ENCODE measurements around the gene ZXDC. TPM values are rescaled to one million over a fixed set of nuclear protein-coding genes. Genes with fewer than 3 reads are reported as not detected.

ZXDC gene
- total and polyA plus RNA-seq, 7 experiments from 2014 or later = 10.3 to 71.9 (median 61.0) TPM

DNA sequence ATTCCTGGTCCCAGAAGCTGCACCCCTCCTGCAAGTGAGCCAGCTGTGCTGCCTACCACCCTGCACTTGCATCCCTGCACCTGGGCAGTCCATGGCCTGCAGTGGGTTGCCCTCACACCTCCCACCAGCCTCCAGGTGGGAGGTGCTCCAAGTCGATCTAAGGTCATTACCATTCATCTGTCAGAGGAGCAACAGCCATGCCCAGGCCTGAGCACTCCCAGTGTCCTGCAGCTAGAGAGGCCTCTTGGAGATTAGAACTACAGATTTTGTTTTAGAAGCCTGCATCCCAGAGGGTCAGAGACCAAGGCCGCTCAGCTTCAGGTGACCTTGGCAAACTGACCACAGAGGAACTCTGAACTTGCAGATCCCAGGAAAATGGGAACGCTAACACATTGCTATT is 9.0 kb upstream of the ZXDC start:
- no peaks in the 10 kb centered on the region for H3K36me3 Mint-ChIP-seq
- H3K9me3 ChIP-seq (ENCODE audit: control insufficient read depth in 2 of 3, low read length in 3 of 3) = no peaks in the 10 kb centered on the region
- H3K4me3 ChIP-seq (ENCODE audit: low read length) = no peak overlapping the region
- ATAC-seq (no peak), DNase-seq (no peak)
- H3K27me3 Mint-ChIP-seq = peaks cover 0 to 3% (median 0%) of the 10 kb centered on the region in 5 donors
- no peaks in the 10 kb centered on the region for H3K9me3 Mint-ChIP-seq
- no peak overlapping the region for H3K27ac ChIP-seq (ENCODE audit: low read depth, low read length)
- intact Hi-C loops (cut with micrococcal nuclease) = no loop called here
- no peaks in the 10 kb centered on the region for H3K27me3 ChIP-seq (ENCODE audit: control insufficient read depth in 2 of 2, insufficient read depth in 2 of 2, low read length in 2 of 2)
- peaks cover 0 to 9% of the 10 kb centered on the region in 2 donors for H3K4me1 ChIP-seq (ENCODE audit: control insufficient read depth in 2 of 2, insufficient read depth in 2 of 2, low read length in 2 of 2)
- POLR2A ChIA-PET = no interaction called here
- peaks cover 8 to 13% (median 12%) of the 10 kb centered on the region in 7 donors for H3K4me1 Mint-ChIP-seq
- H3K36me3 ChIP-seq (ENCODE audit: control insufficient read depth in 2 of 3, insufficient read depth in 3 of 3, low read length in 3 of 3) = no peaks in the 10 kb centered on the region
- no peak overlapping the region for H3K4me3 Mint-ChIP-seq
- no peak overlapping the region for H3K27ac Mint-ChIP-seq
- CTCF ChIA-PET = no interaction called here

GRCh38 chr3:126484148-126484547 is 8.5 kb upstream of the ZXDC start:
- peaks cover 8 to 13% (median 12%) of the 10 kb centered on the region in 7 donors for H3K4me1 Mint-ChIP-seq
- ATAC-seq (no peak), DNase-seq (no peak)
- peaks cover 0 to 9% of the 10 kb centered on the region in 2 donors for H3K4me1 ChIP-seq (ENCODE audit: control insufficient read depth in 2 of 2, insufficient read depth in 2 of 2, low read length in 2 of 2)
- no peaks in the 10 kb centered on the region for H3K9me3 ChIP-seq (ENCODE audit: control insufficient read depth in 2 of 3, low read length in 3 of 3)
- H3K4me3 ChIP-seq (ENCODE audit: low read length) = no peak overlapping the region
- no peaks in the 10 kb centered on the region for H3K9me3 Mint-ChIP-seq
- intact Hi-C loops (cut with micrococcal nuclease) = no loop called here
- H3K4me3 Mint-ChIP-seq = no peak overlapping the region
- ChIA-PET POLR2A (no interaction called here), CTCF (no interaction called here)
- H3K27me3 ChIP-seq (ENCODE audit: control insufficient read depth in 2 of 2, insufficient read depth in 2 of 2, low read length in 2 of 2) = no peaks in the 10 kb centered on the region
- no peak overlapping the region for H3K27ac ChIP-seq (ENCODE audit: low read depth, low read length)
- H3K36me3 Mint-ChIP-seq = no peaks in the 10 kb centered on the region
- no peaks in the 10 kb centered on the region for H3K36me3 ChIP-seq (ENCODE audit: control insufficient read depth in 2 of 3, insufficient read depth in 3 of 3, low read length in 3 of 3)
- H3K27ac Mint-ChIP-seq = peak overlapping the region in 1 of 9 donors; percentile 73
- peaks cover 0 to 3% (median 0%) of the 10 kb centered on the region in 5 donors for H3K27me3 Mint-ChIP-seq

DNA sequence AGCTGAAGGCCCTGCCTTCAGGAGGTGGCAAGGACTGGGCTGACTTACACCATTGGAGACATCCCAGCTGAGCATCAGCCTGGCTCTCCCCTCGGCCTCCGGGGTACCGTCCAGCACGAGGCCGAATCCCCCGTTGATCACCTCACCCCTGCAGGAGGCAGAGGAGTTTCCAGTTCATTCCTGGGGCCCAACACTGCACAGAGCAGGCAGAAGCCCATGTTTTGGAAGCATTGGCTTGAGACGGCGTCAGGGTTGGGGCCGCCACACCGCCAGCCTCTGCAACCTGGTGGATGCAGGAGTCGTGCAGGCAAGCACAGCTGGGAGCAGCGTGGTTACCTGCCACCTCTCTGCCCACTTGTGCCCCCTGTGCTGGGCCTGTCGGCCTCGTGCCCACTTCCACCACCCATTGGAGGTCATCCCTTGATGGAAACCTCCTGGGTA is 7.7 kb upstream of the ZXDC start:
- Mint-ChIP-seq H3K4me1 (peaks cover 8 to 13% (median 12%) of the 10 kb centered on the region in 7 donors), H3K36me3 (no peaks in the 10 kb centered on the region), H3K4me3 (no peak overlapping the region), H3K27me3 (peaks cover 0 to 3% (median 0%) of the 10 kb centered on the region in 5 donors), H3K27ac (no peak overlapping the region), H3K9me3 (no peaks in the 10 kb centered on the region)
- Histone ChIP-seq H3K9me3 (ENCODE audit: control insufficient read depth in 2 of 3, low read length in 3 of 3) (no peaks in the 10 kb centered on the region), H3K4me3 (ENCODE audit: low read length) (no peak overlapping the region), H3K36me3 (ENCODE audit: control insufficient read depth in 2 of 3, insufficient read depth in 3 of 3, low read length in 3 of 3) (no peaks in the 10 kb centered on the region), H3K4me1 (ENCODE audit: control insufficient read depth in 2 of 2, insufficient read depth in 2 of 2, low read length in 2 of 2) (peaks cover 0 to 9% of the 10 kb centered on the region in 2 donors), H3K27me3 (ENCODE audit: control insufficient read depth in 2 of 2, insufficient read depth in 2 of 2, low read length in 2 of 2) (no peaks in the 10 kb centered on the region), H3K27ac (ENCODE audit: low read depth, low read length) (no peak overlapping the region)
- ChIA-PET CTCF (no interaction called here), POLR2A (no interaction called here)
- ATAC-seq (no peak), DNase-seq (no peak)
- intact Hi-C loops (cut with micrococcal nuclease) = no loop called here

DNA sequence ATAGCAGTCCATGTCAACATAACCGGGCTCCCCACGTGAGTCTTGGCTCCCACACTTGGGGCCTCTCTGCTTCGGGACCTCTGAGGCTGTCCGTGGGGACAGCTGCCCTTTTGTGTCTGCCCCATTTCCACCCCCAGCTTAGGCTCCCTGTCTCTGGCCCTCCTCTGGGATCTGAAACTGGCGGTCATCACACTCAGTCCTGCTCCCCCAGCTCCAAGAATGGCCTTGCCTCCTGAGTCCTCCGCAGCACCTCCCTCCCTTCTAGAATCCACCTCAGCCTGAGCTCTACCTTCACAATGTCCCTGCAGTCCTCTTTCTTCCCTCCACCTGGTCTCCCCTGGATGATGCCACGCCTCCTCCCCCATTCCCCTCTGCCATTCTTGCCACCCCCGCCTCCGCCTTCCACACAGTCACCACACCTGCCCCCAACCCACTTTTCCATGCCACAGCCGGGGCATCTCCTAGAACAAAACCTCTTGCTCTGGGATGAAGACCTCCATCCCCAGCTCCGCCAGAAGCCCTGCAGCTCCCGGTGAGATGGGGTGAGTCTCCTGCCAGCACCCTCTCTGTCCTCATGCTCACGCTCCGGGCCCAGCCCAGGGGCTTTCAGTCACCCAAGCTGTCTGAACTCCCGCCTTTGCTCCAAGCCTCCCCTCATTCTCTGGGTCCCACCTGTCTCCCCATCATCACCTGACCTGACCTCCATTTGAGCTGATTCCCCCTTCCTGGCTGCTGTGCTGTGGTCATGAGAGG is 7.0 kb upstream of the ZXDC start:
- Histone ChIP-seq H3K9me3 (ENCODE audit: control insufficient read depth in 2 of 3, low read length in 3 of 3) (no peaks in the 10 kb centered on the region), H3K27me3 (ENCODE audit: control insufficient read depth in 2 of 2, insufficient read depth in 2 of 2, low read length in 2 of 2) (no peaks in the 10 kb centered on the region), H3K27ac (ENCODE audit: low read depth, low read length) (no peak overlapping the region), H3K4me3 (ENCODE audit: low read length) (no peak overlapping the region), H3K4me1 (ENCODE audit: control insufficient read depth in 2 of 2, insufficient read depth in 2 of 2, low read length in 2 of 2) (peaks cover 0 to 9% of the 10 kb centered on the region in 2 donors), H3K36me3 (ENCODE audit: control insufficient read depth in 2 of 3, insufficient read depth in 3 of 3, low read length in 3 of 3) (no peaks in the 10 kb centered on the region)
- no peak overlapping the region for H3K27ac Mint-ChIP-seq
- intact Hi-C loops (cut with micrococcal nuclease) = no loop called here
- H3K36me3 Mint-ChIP-seq = no peaks in the 10 kb centered on the region
- DNase-seq (no peak), ATAC-seq (no peak)
- ChIA-PET CTCF (no interaction called here), POLR2A (no interaction called here)
- peaks cover 0 to 3% (median 0%) of the 10 kb centered on the region in 5 donors for H3K27me3 Mint-ChIP-seq
- H3K9me3 Mint-ChIP-seq = no peaks in the 10 kb centered on the region
- no peak overlapping the region for H3K4me3 Mint-ChIP-seq
- H3K4me1 Mint-ChIP-seq = peaks cover 8 to 13% (median 12%) of the 10 kb centered on the region in 7 donors

DNA sequence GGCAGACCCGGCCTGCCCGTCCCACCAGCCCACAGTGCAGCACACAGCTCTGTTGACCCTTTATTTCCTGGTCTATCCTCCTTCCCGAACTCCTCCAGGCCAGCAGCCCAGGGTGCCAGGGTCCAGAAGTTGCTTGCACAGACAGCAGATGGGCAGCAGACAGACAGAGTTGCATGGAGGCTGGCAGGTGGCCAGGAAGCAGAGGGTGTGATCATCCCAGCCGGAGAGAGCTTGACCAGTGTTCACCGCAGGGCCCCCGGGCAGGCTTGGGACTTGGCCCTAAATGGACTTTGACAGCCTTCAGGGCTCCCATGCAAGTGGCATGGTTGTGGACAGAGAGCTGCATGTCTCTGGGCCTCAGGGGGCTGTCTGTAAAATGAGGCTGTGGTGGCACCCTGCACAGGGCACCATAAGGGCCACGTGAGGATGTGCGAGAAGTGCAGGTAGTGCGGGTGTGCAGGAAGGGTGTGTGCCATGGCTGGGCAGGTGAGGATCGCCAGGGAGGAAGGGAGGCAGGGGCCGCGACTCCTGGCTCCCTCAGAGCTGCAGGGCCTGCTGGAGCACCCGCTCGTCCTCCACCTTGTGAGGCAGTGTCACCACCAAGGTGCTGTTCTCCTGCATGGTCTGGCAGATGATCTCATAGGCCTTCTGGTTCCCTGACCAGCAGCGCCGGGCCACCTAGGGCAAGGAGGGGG is 6.3 kb upstream of the ZXDC start:
- Histone ChIP-seq H3K4me3 (ENCODE audit: low read length) (no peak overlapping the region), H3K4me1 (ENCODE audit: control insufficient read depth in 2 of 2, insufficient read depth in 2 of 2, low read length in 2 of 2) (peaks cover 0 to 4% of the 10 kb centered on the region in 2 donors), H3K9me3 (ENCODE audit: control insufficient read depth in 2 of 3, low read length in 3 of 3) (no peaks in the 10 kb centered on the region), H3K27me3 (ENCODE audit: control insufficient read depth in 2 of 2, insufficient read depth in 2 of 2, low read length in 2 of 2) (no peaks in the 10 kb centered on the region), H3K36me3 (ENCODE audit: control insufficient read depth in 2 of 3, insufficient read depth in 3 of 3, low read length in 3 of 3) (no peaks in the 10 kb centered on the region), H3K27ac (ENCODE audit: low read depth, low read length) (no peak overlapping the region)
- no peak for DNase-seq
- H3K9me3 Mint-ChIP-seq = no peaks in the 10 kb centered on the region
- no peak overlapping the region for H3K27ac Mint-ChIP-seq
- peaks cover 0 to 6% (median 0%) of the 10 kb centered on the region in 5 donors for H3K27me3 Mint-ChIP-seq
- intact Hi-C loops (cut with micrococcal nuclease) = no loop called here
- peaks cover 7 to 12% (median 11%) of the 10 kb centered on the region in 7 donors for H3K4me1 Mint-ChIP-seq
- ATAC-seq = no peak
- no peak overlapping the region for H3K4me3 Mint-ChIP-seq
- ChIA-PET CTCF (no interaction called here), POLR2A (no interaction called here)
- no peaks in the 10 kb centered on the region for H3K36me3 Mint-ChIP-seq

GRCh38 chr3:126480861-126481260 is 5.2 kb upstream of the ZXDC start:
- intact Hi-C loops (cut with micrococcal nuclease) = no loop called here
- Histone ChIP-seq H3K27ac (ENCODE audit: low read depth, low read length) (no peak overlapping the region), H3K4me1 (ENCODE audit: control insufficient read depth in 2 of 2, insufficient read depth in 2 of 2, low read length in 2 of 2) (peaks cover 0 to 4% of the 10 kb centered on the region in 2 donors), H3K4me3 (ENCODE audit: low read length) (no peak overlapping the region), H3K27me3 (ENCODE audit: control insufficient read depth in 2 of 2, insufficient read depth in 2 of 2, low read length in 2 of 2) (no peaks in the 10 kb centered on the region), H3K36me3 (ENCODE audit: control insufficient read depth in 2 of 3, insufficient read depth in 3 of 3, low read length in 3 of 3) (no peaks in the 10 kb centered on the region), H3K9me3 (ENCODE audit: control insufficient read depth in 2 of 3, low read length in 3 of 3) (no peaks in the 10 kb centered on the region)
- H3K27me3 Mint-ChIP-seq = peaks cover 0 to 6% (median 0%) of the 10 kb centered on the region in 5 donors
- ATAC-seq = no peak
- no peak for DNase-seq
- peaks cover 7 to 10% (median 9%) of the 10 kb centered on the region in 7 donors for H3K4me1 Mint-ChIP-seq
- ChIA-PET POLR2A (no interaction called here), CTCF (no interaction called here)
- H3K4me3 Mint-ChIP-seq = no peak overlapping the region
- H3K36me3 Mint-ChIP-seq = peaks cover 0 to 3% (median 0%) of the 10 kb centered on the region in 5 donors
- H3K27ac Mint-ChIP-seq = peak overlapping the region in 1 of 9 donors; percentile 18
- peaks cover 0 to 3% (median 0%) of the 10 kb centered on the region in 11 donors for H3K9me3 Mint-ChIP-seq

Measured in naive thymus-derived CD4-positive, alpha-beta T cell (primary cell).